NCI-H69 (cell line): Measurements from ENCODE around the gene METTL16.
"Not testable (repeated sequence)": the region's sequence is repeated elsewhere in the genome, so short reads cannot be mapped to it uniquely, and the experiment has no call there.

Source experiments
- DNase-seq: peaks from one replicate; lab custom pipeline; 2025; lab: John Stamatoyannopoulos, UW

The METTL16 gene

GRCh38 chr17:2502871-2503580, 8.7 kb downstream of the METTL16 start:
- no peak for DNase-seq

- no peak for DNase-seq
Measured at GRCh38 chr17:2500446-2500845, 11.2 kb downstream of the METTL16 start.

GRCh38 chr17:2489286-2489685, 22.4 kb downstream of the METTL16 start:
- DNase-seq: not testable (repeated sequence)

- DNase-seq: no peak
Measured at GRCh38 chr17:2487306-2487705, 24.4 kb downstream of the METTL16 start.

GRCh38 chr17:2486709-2487108, 25.0 kb downstream of the METTL16 start:
- DNase-seq: not testable (repeated sequence)

GRCh38 chr17:2485970-2486369, 25.7 kb downstream of the METTL16 start:
- DNase-seq: no peak

GRCh38 chr17:2485543-2485942, 26.1 kb downstream of the METTL16 start:
- DNase-seq: peak; percentile 72

- DNase-seq: peak; percentile 97
Measured at GRCh38 chr17:2484876-2485275, 26.8 kb downstream of the METTL16 start.

GRCh38 chr17:2483084-2483483, 28.6 kb downstream of the METTL16 start:
- DNase-seq: no peak

- no peak for DNase-seq
Measured at GRCh38 chr17:2482218-2482617, 29.5 kb downstream of the METTL16 start.

GRCh38 chr17:2481760-2482159, 29.9 kb downstream of the METTL16 start:
- DNase-seq: no peak

- DNase-seq: no peak
Measured at GRCh38 chr17:2478458-2478857, 33.2 kb downstream of the METTL16 start.

GRCh38 chr17:2475056-2475455, 36.6 kb downstream of the METTL16 start:
- DNase-seq: no peak

GRCh38 chr17:2474371-2474770, 37.3 kb downstream of the METTL16 start:
- DNase-seq: no peak

- no peak for DNase-seq
Measured at GRCh38 chr17:2468270-2468669, 43.4 kb downstream of the METTL16 start.

GRCh38 chr17:2466931-2467330, 44.8 kb downstream of the METTL16 start:
- DNase-seq: no peak

- peak; percentile 80 for DNase-seq
Measured at GRCh38 chr17:2462481-2462880, 49.2 kb downstream of the METTL16 start.

- no peak for DNase-seq
Measured at GRCh38 chr17:2459917-2460271, 51.8 kb downstream of the METTL16 start.

- DNase-seq: no peak
Measured at GRCh38 chr17:2457913-2458312, 53.8 kb downstream of the METTL16 start.

GRCh38 chr17:2456475-2456874, 55.2 kb downstream of the METTL16 start:
- DNase-seq: no peak

GRCh38 chr17:2455956-2456355, 55.7 kb downstream of the METTL16 start:
- peak; percentile 23 for DNase-seq

- no peak for DNase-seq
Measured at GRCh38 chr17:2453866-2454265, 57.8 kb downstream of the METTL16 start.

GRCh38 chr17:2453325-2453724, 58.4 kb downstream of the METTL16 start:
- DNase-seq: peak; percentile 11

- no peak for DNase-seq
Measured at GRCh38 chr17:2452216-2452750, 59.4 kb downstream of the METTL16 start.
